ENCODE measurements around the gene OR51V1.

- TF ChIP-seq CTCF (IDR thresholded peaks at IDR 0.05): no peak
- TF ChIP-seq EZH2 (IDR thresholded peaks at IDR 0.05; ENCODE audit: borderline replicate concordance, insufficient read depth, low read depth, low read length, poor library complexity, severe bottlenecking): no peak
These were observed 42.7 kb upstream of the OR51V1 start for GRCh38 chr11:5242933-5243815.

Data from B cell (primary cell).